GM10266 (cell line): ENCODE measurements around the gene FAM124B.

Source experiments
- DNase-seq: peaks from one replicate; pipeline ENCODE4 v3.0.0; 2012; ENCODE audit errors: extremely low spot score
- TF ChIP-seq, protein P1 (sequence below): IDR thresholded peaks from 2 replicates; pipeline ENCODE4 v1.5.1; 2012; ENCODE audit warnings: mild to moderate bottlenecking, low read depth; ENCODE audit not compliant: control insufficient read depth, insufficient read depth; ENCODE audit errors: missing control alignments

The FAM124B gene

DNA sequence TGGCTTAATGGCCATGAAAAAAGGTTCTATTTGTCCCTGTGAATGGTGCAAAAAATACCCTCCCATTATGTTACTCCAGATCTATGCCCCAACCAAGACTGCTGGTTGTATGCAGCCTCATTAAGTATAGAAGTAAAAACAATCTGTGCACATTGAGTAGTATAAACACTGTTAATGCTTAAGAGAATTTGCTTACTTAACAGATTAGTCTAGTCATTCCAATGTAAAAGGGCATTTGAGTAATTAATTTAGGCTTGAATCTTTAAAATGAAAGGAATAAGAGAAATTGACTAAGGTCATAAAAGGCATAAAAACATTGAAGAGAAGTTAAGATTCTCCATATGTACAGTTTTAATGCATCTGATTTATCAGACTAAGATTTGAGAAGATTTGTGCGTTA lies 51.2 kb downstream of the FAM124B start:
- TF ChIP-seq, protein P1, sequence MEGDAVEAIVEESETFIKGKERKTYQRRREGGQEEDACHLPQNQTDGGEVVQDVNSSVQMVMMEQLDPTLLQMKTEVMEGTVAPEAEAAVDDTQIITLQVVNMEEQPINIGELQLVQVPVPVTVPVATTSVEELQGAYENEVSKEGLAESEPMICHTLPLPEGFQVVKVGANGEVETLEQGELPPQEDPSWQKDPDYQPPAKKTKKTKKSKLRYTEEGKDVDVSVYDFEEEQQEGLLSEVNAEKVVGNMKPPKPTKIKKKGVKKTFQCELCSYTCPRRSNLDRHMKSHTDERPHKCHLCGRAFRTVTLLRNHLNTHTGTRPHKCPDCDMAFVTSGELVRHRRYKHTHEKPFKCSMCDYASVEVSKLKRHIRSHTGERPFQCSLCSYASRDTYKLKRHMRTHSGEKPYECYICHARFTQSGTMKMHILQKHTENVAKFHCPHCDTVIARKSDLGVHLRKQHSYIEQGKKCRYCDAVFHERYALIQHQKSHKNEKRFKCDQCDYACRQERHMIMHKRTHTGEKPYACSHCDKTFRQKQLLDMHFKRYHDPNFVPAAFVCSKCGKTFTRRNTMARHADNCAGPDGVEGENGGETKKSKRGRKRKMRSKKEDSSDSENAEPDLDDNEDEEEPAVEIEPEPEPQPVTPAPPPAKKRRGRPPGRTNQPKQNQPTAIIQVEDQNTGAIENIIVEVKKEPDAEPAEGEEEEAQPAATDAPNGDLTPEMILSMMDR = no peak
- no peak for DNase-seq

DNA sequence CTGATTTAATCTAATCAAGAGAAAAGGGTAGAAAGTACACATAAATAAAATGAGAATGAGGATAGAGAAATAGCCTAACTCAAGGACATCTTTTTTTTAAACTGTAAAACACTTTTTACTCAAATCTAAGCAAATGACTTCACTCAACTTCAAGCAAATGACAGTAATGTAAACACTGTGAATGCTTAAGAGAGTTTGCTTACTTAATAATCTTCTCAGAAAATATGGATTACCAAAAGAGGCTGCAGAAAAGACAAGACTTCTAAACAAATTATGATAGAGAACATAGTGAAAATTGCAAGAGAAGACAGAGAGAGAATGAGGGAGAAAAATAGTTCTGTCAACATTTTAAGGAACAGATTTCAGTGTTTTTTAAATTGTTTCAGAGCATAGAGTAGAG lies 52.5 kb downstream of the FAM124B start:
- DNase-seq = no peak

DNA sequence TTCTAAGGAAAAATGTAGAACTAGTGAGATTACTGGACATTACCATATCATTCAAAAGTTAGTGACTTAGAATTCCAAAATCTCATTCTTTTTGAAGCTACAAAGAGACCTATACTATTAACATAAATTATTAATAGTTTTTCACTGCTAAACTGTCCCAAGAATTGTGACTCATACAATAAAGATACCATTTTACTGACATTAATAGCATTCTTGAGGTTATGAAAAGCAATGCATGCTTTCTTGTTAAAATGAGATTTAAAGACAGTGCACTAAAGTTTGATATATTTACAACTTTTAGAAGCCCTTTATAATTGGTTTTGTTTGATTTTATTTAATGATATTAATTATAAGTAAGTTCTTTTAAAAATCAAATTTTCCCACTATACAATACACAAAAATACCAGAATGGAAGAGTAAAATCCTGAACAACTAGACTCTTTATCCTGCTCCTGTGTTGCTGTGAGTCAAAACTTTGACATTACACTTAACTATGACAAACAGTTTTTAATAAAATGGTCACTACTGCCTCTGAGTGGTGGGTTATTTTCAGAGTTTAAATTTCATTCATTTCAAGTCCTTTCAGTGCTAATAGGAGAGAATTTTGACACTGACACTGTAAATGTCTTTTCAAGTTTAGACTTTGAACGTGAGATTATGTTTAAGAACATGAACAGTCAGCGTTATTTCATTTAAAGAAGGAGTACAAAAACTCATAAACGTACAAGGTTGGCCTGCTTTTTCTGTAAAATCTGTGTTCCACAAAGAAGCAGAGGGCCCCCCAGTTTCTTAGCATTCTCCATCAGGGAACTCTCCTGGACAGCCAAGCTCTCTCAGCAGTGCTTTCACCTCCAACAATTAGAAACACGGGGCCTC lies 54.5 kb downstream of the FAM124B start:
- TF ChIP-seq, protein P1 = no peak
- DNase-seq = no peak

More for the DNA sequence above, 52.5 kb downstream of the FAM124B start:
- TF ChIP-seq, protein P1 = no peak

DNA sequence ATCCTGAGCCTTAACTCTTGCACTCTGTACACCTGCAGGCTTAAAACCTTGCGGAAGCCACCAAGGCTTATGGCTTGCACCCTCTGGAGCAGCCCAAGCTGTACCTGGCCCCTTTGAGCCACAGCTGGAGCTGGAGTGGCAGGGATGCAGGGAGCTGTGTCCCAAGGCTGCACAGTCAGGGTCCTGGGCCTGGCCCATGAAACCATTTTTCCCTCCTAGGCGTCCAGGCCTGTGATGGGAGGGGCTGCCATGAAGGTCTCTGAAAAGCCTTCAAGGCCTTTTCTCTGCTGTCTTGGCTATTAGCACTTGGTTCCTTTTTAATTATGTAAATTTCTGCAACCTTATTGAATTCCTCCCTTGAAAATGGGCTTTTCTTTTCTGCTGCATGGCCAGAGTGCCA lies 56.4 kb downstream of the FAM124B start:
- no peak for DNase-seq
- TF ChIP-seq, protein P1 = no peak

DNA sequence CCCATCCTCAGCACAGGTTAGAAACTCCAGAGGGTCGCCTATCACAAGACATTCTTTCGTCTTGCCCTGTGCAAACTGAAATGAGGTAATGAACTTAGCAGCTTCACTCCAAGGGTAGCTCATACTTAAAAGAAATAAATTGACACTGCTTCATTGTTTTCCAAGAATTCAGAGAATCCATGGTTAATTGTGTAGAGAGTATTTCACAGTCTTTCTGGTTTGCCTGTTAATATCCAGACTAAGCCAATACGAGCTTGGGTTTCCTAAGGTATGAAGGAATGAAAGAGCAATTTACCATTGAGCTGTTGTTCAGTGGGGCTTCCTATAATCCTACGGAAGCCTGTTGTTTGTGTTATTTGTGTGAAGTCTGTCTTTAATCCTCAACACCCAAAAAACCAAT lies 58.7 kb downstream of the FAM124B start:
- no peak for DNase-seq
- TF ChIP-seq, protein P1 = no peak

DNA sequence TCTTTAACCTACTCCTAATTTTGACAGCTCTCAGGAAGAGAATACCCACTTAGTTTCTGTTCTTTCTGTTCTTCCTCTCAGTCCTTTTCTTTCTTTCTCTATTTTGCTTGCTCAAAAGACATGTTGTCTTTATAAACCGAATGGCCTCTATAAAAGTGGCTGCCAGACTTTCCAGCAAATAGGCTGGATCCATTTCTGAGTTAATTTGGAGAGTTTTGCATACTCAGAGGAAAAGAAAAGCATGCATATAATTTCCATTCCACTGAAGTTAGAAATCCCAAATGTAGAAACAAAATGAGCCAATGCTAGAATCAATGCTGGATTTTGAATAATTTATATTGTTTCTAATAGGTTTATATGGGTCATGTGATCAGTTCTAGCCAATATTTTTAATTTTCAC lies 65.9 kb downstream of the FAM124B start:
- DNase-seq = no peak
- TF ChIP-seq, protein P1 = no peak

DNA sequence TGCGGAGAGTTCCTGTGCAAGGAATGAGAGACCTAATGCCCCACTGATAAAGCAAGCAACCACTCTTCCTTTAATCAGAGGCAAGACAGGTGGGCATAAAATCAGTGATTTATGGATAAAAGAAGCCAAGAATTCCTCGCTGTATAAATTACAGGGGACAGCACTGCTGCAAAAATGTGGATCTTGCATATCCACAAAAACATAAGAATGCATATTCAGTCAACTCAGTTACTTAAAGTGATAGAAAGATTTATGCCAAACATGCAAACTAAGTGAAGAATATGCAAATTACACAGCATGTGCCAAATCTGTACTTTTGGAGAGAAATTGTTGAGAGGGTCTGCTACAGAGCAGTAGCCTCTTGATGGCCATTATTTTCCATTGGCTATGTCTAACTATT lies 67.2 kb downstream of the FAM124B start:
- no peak for DNase-seq
- TF ChIP-seq, protein P1 = no peak
